Skeletal muscle tissue (tissue), 4 donors: ENCODE measurements around the gene BSDC1. TPM values are rescaled to one million over a fixed set of nuclear protein-coding genes. Genes with fewer than 3 reads are reported as not detected.
"Not testable (repeated sequence)": the region's sequence is repeated elsewhere in the genome, so short reads cannot be mapped to it uniquely, and the experiment has no call there.

ENCODE experiments used
- H3K27ac ChIP-seq: one replicate; pipeline ENCODE4 v1.7.0; 2013; ENCODE audit warnings: mild to moderate bottlenecking, low read depth, low read length, inconsistent platforms
- H3K27me3 ChIP-seq, 3 donors: one replicate each; pipeline ENCODE4 v1.7.0; 2013; ENCODE audit warnings: low read length in 3 of 3; ENCODE audit not compliant: control insufficient read depth in 3 of 3, insufficient read depth in 3 of 3
- H3K36me3 ChIP-seq, 3 donors: one replicate each; pipeline ENCODE4 v1.7.0; 2013; ENCODE audit warnings: low read length in 3 of 3; ENCODE audit not compliant: control insufficient read depth in 3 of 3, insufficient read depth in 3 of 3
- H3K4me1 ChIP-seq, 3 donors: one replicate each; pipeline ENCODE4 v1.7.0; 2013; ENCODE audit warnings: low read length in 3 of 3, mild to moderate bottlenecking in 3 of 3; ENCODE audit not compliant: control insufficient read depth in 3 of 3, insufficient read depth in 3 of 3
- H3K4me3 ChIP-seq, 3 donors: one replicate each; pipeline ENCODE4 v1.7.0; 2013; ENCODE audit warnings: low read length in 3 of 3
- H3K9ac ChIP-seq, 3 donors: one replicate each; pipeline ENCODE4 v1.7.0; 2013; ENCODE audit warnings: low read length in 3 of 3, mild to moderate bottlenecking in 3 of 3, moderate library complexity in 2 of 3, low read depth in 1 of 3
- H3K9me3 ChIP-seq, 3 donors: one replicate each; pipeline ENCODE4 v1.7.0; 2013; ENCODE audit warnings: low read length in 3 of 3; ENCODE audit not compliant: control insufficient read depth in 3 of 3
- total RNA-seq: library from RNA; depleted of rRNA; stranded (reverse); fragments of >200 nt; gene quantifications from one replicate; pipeline ENCODE4 v1.2.3, GENCODE V29; 2014
- donor health status: Osteomylitis.

The BSDC1 gene
- 37.1 TPM for total RNA-seq

GRCh38 chr1:32394141-32394889 is at the start of gene BSDC1:
Gene BSDC1 (minus strand): TSS chr1:32394441. CDS start chr1:32394414, 27 bp downstream.
- Histone ChIP-seq H3K27ac (peak within 1 kb of the TSS; percentile 98), H3K36me3 (peaks cover 19 to 35% (median 28%) of the 10 kb centered on the region in 3 donors), H3K9ac (peak within 1 kb of the TSS; percentile 95 to 97 (median 97)), H3K4me3 (peak within 1 kb of the TSS; percentile 89 to 98 (median 92)), H3K4me1 (peaks cover 19 to 38% (median 27%) of the 10 kb centered on the region in 3 donors), H3K27me3 (no peaks in the 10 kb centered on the region), H3K9me3 (no peaks in the 10 kb centered on the region)

- not testable (repeated sequence) for H3K4me3 ChIP-seq, H3K27ac ChIP-seq, H3K9ac ChIP-seq, H3K36me3 ChIP-seq, H3K27me3 ChIP-seq, H3K4me1 ChIP-seq, H3K9me3 ChIP-seq
These were observed 47.2 kb upstream of the BSDC1 start for GRCh38 chr1:32441467-32441866.

- not testable (repeated sequence) for H3K27ac ChIP-seq, H3K27me3 ChIP-seq, H3K4me1 ChIP-seq, H3K4me3 ChIP-seq, H3K36me3 ChIP-seq, H3K9me3 ChIP-seq, H3K9ac ChIP-seq
These were observed 44.5 kb upstream of the BSDC1 start for GRCh38 chr1:32438777-32439176.

GRCh38 chr1:32438136-32438535 is 43.9 kb upstream of the BSDC1 start:
- Histone ChIP-seq H3K27me3 (peaks cover 2 to 4% (median 2%) of the 10 kb centered on the region in 3 donors), H3K9ac (no peak overlapping the region), H3K9me3 (peaks cover 0 to 5% (median 0%) of the 10 kb centered on the region in 3 donors), H3K36me3 (no peaks in the 10 kb centered on the region), H3K4me3 (no peak overlapping the region), H3K4me1 (no peaks in the 10 kb centered on the region), H3K27ac (no peak overlapping the region)

GRCh38 chr1:32431736-32432400 is 37.6 kb upstream of the BSDC1 start:
- no peak overlapping the region for H3K4me3 ChIP-seq
- H3K27ac ChIP-seq = no peak overlapping the region
- H3K9me3 ChIP-seq = no peaks in the 10 kb centered on the region
- H3K36me3 ChIP-seq = no peaks in the 10 kb centered on the region
- peaks cover 0 to 4% (median 3%) of the 10 kb centered on the region in 3 donors for H3K27me3 ChIP-seq
- peaks cover 2 to 6% (median 5%) of the 10 kb centered on the region in 3 donors for H3K4me1 ChIP-seq
- H3K9ac ChIP-seq = no peak overlapping the region

GRCh38 chr1:32427264-32427963 is 33.2 kb upstream of the BSDC1 start:
- peaks cover 4 to 20% (median 14%) of the 10 kb centered on the region in 3 donors for H3K27me3 ChIP-seq
- no peaks in the 10 kb centered on the region for H3K9me3 ChIP-seq
- H3K36me3 ChIP-seq = no peaks in the 10 kb centered on the region
- H3K4me3 ChIP-seq = peak overlapping the region; percentile 56 to 67 (median 59)
- peak overlapping the region in 1 of 3 donors; percentile 35 for H3K9ac ChIP-seq
- no peak overlapping the region for H3K27ac ChIP-seq
- H3K4me1 ChIP-seq = peaks cover 8 to 13% (median 12%) of the 10 kb centered on the region in 3 donors

- Histone ChIP-seq H3K27me3 (peaks cover 4 to 20% (median 14%) of the 10 kb centered on the region in 3 donors), H3K9ac (peak overlapping the region; percentile 33 to 54 (median 50)), H3K9me3 (no peaks in the 10 kb centered on the region), H3K4me3 (peak overlapping the region; percentile 56 to 67 (median 59)), H3K4me1 (peaks cover 8 to 13% (median 12%) of the 10 kb centered on the region in 3 donors), H3K27ac (no peak overlapping the region), H3K36me3 (no peaks in the 10 kb centered on the region)
These were observed 32.4 kb upstream of the BSDC1 start for GRCh38 chr1:32426489-32427255.

- H3K27me3 ChIP-seq = peaks cover 4 to 15% (median 11%) of the 10 kb centered on the region in 3 donors
- H3K9ac ChIP-seq = no peak overlapping the region
- peaks cover 5 to 6% (median 6%) of the 10 kb centered on the region in 3 donors for H3K4me1 ChIP-seq
- no peak overlapping the region for H3K4me3 ChIP-seq
- no peaks in the 10 kb centered on the region for H3K9me3 ChIP-seq
- H3K36me3 ChIP-seq = no peaks in the 10 kb centered on the region
- no peak overlapping the region for H3K27ac ChIP-seq
These were observed 27.5 kb upstream of the BSDC1 start for GRCh38 chr1:32421775-32422174.

- no peak overlapping the region for H3K27ac ChIP-seq
These were observed 20.1 kb upstream of the BSDC1 start for GRCh38 chr1:32414186-32414886.

More at GRCh38 chr1:32414186-32414886, 20.1 kb upstream of the BSDC1 start:
- Histone ChIP-seq H3K4me1 (no peaks in the 10 kb centered on the region), H3K4me3 (no peak overlapping the region), H3K27me3 (no peaks in the 10 kb centered on the region), H3K36me3 (no peaks in the 10 kb centered on the region), H3K9ac (no peak overlapping the region), H3K9me3 (peaks cover 0 to 2% (median 0%) of the 10 kb centered on the region in 3 donors)
